ENCODE data around the gene TNXB.
"Not testable (repeated sequence)": the region's sequence is repeated elsewhere in the genome, so short reads cannot be mapped to it uniquely, and the experiment has no call there.

The TNXB gene

GRCh38 chr6:32004864-32005537 is 104.1 kb downstream of the TNXB start:
- not testable (repeated sequence) for DNase-seq (ENCODE audit: low spot score)

DNA sequence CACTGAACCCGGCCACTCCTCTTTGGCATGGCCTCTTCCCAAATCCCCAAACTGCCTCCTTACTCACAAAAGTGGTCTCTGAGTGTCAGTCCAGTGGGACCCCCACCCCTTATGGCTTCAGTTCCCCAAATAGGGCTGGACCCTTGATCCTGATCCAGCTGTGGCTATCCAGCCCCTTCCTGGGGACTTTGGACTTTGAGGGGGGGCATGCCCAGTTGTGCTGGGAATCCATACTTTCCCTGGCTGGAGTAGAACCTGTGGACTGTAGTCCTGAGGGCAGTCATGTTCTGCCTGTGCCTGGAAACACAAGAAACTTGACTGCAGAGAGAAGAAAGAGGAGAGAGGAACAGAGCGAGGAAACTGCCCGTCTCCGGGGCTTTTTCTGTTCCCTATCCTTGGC is 104.7 kb downstream of the TNXB start:
- DNase-seq (ENCODE audit: low spot score), result not testable (repeated sequence)

GRCh38 chr6:32003301-32003700 is 105.8 kb downstream of the TNXB start:
- DNase-seq (ENCODE audit: low spot score), result not testable (repeated sequence)

DNA sequence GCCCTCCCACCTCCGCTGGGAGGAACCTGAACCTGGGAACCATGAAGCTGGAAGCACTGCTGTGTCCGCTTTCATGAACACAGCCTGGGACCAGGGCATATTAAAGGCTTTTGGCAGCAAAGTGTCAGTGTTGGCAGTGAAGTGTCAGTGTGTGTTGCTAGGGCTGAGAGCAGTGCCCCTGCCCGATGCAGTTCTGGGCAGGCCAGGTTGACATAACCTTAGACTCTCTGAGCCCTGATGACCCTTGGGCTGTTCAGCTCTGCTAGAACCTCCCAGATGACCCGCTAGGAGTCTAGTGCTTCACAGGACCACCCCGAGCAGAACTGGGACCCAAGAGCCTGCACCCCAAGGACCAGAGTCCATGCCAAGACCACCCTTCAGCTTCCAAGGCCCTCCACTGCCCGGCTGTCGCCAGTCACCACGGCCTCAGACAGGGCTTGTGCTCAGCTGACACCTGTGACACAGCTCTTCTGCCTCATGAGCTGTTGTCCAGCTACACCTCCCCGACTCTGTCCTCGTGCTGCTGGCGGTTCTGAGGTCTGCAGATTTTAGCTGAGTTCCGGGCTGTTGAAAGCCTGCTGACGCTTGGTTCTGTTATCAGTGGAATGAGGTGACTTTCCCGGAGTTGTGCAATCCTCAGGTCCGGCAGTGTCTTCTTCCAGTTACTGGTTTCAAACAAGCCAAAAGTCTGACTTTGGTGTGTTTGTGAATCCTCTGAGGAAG is 106.4 kb downstream of the TNXB start:
- DNase-seq (ENCODE audit: low spot score), result not testable (repeated sequence)

- DNase-seq (ENCODE audit: low spot score), result not testable (repeated sequence)
Measured at GRCh38 chr6:31996385-31996784, 112.8 kb downstream of the TNXB start.

- not testable (repeated sequence) for DNase-seq (ENCODE audit: low spot score)
Measured at GRCh38 chr6:31994421-31994820, 114.7 kb downstream of the TNXB start.
